Measurements from ENCODE around the gene STXBP3.
"Not testable (repeated sequence)": the region's sequence is repeated elsewhere in the genome, so short reads cannot be mapped to it uniquely, and the experiment has no call there.

STXBP3 gene

DNA sequence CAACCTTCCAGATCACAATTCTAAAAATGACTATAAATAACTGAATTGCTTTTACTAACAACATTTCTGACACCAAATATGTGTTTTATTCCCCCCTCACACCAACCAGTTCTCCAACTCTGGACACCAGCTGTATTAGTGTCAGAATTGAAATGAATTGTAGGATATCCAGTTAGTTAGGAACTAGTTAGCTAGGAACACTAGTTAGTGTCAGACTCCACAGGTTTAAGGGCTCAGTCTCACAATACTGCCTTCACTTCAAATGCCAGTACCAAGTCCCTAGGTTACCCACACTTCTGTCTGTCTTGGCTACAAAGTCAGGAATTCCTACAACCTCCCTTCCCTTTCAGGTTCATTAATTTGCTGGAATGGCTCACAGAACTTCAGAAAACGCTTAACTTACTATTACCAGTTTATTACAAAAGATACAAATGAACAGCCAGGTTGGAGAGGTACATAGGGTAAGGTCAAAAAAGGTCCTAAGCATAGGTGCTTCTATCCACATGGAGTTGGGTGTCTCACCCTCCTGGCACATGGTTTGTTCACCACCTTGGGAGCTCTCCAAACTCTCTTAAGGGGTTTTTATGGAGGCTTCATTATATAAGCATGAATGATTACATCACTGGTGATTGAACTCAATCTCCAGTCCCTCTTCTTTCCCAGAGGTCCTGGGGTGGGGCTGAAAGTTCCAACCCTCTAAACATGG is 4.2 kb downstream of the STXBP3 start:
- H3K9me3 ChIP-seq (ENCODE audit: control insufficient read depth, insufficient read depth, low read length): no peaks in the 10 kb centered on the region
- H3K36me3 ChIP-seq (ENCODE audit: insufficient read depth, low read length): no peaks in the 10 kb centered on the region; the same call in 1 of the 2 replicates
- no peak overlapping the region for H3K9ac ChIP-seq (ENCODE audit: low read depth, low read length)
- H3K4me1 ChIP-seq (ENCODE audit: insufficient read depth, low read length): no peaks in the 10 kb centered on the region

- no peaks in the 10 kb centered on the region for H3K9me3 ChIP-seq (ENCODE audit: control insufficient read depth, insufficient read depth, low read length)
- H3K36me3 ChIP-seq (ENCODE audit: insufficient read depth, low read length): no peaks in the 10 kb centered on the region; the same call in 1 of the 2 replicates
- no peaks in the 10 kb centered on the region for H3K4me1 ChIP-seq (ENCODE audit: insufficient read depth, low read length)
- no peak overlapping the region for H3K9ac ChIP-seq (ENCODE audit: low read depth, low read length)
These were observed 6.9 kb downstream of the STXBP3 start for GRCh38 chr1:108753363-108753762.

DNA sequence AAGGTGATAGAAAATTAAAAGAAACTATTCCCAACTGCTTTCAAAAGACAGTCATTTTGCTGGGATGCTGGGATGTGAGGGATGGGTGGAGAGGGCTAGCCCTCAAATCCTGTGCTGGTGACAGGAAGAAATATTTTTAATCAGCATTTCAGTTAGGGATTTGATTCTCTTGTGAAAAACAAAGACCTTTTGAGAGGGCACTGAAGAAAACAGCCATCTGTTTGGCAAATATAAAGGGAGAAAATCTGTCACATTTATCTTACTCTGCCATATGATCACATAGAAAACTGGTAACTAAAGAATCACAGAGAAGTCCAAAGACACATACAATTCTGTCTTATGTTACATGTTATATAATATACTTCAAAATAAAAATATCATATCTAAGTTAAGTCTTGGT is 12.3 kb downstream of the STXBP3 start:
- Histone ChIP-seq H3K36me3 (ENCODE audit: insufficient read depth, low read length) (no peaks in the 10 kb centered on the region; the same call in 1 of the 2 replicates), H3K9me3 (ENCODE audit: control insufficient read depth, insufficient read depth, low read length) (no peaks in the 10 kb centered on the region)

GRCh38 chr1:108767115-108767514 is 20.6 kb downstream of the STXBP3 start:
- Histone ChIP-seq H3K36me3 (ENCODE audit: insufficient read depth, low read length) (peaks cover 4% of the 10 kb centered on the region; the same call in 1 of the 2 replicates), H3K4me1 (ENCODE audit: insufficient read depth, low read length) (no peaks in the 10 kb centered on the region), H3K9me3 (ENCODE audit: control insufficient read depth, insufficient read depth, low read length) (no peaks in the 10 kb centered on the region), H3K9ac (ENCODE audit: low read depth, low read length) (no peak overlapping the region)

More for the DNA sequence above, 12.3 kb downstream of the STXBP3 start:
- Histone ChIP-seq H3K9ac (ENCODE audit: low read depth, low read length) (no peak overlapping the region), H3K4me1 (ENCODE audit: insufficient read depth, low read length) (no peaks in the 10 kb centered on the region)

DNA sequence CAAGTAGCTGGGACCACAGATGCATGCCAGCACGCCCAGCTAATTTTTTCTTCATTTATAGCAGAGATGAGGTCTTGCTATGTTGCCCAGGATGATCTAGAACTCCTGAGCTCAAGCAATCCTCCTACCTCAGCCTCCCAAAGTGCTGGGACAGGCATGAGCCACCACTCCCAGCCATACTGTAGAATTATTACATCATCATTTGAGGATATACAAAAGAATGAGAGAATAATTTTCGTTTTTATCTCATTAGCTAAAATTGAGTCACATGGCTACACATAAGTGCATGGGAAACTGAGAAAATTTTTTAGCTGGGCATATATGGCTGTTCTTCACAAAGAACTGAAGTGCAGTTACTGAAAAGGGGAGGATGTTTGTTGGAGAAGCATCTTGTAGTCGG is 21.2 kb downstream of the STXBP3 start:
- no peaks in the 10 kb centered on the region for H3K4me1 ChIP-seq (ENCODE audit: insufficient read depth, low read length)
- H3K9ac ChIP-seq (ENCODE audit: low read depth, low read length): no peak overlapping the region
- no peaks in the 10 kb centered on the region for H3K9me3 ChIP-seq (ENCODE audit: control insufficient read depth, insufficient read depth, low read length)
- peaks cover 4% of the 10 kb centered on the region; the same call in 1 of the 2 replicates for H3K36me3 ChIP-seq (ENCODE audit: insufficient read depth, low read length)

DNA sequence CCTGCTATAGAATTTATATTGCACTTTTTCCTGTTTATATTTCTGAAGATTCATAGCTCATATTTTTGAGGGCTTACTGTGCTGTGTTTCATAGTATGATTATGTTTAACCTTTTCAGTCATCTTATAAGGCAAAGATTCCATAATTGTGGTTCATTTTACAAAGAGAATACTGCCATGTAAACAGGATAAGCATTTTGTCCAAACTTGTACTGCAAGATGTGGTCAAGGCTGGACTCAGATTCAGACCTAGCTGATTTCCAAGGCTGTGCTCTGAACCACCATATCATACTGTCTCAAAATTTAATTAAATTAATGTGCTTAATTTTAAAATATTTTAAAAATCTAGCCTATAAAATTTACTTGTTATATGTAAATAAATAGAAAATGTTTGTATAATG is 31.4 kb downstream of the STXBP3 start:
- H3K4me1 ChIP-seq (ENCODE audit: insufficient read depth, low read length): no peaks in the 10 kb centered on the region
- H3K9ac ChIP-seq (ENCODE audit: low read depth, low read length): no peak overlapping the region
- no peaks in the 10 kb centered on the region; the same call in 1 of the 2 replicates for H3K9me3 ChIP-seq (ENCODE audit: control insufficient read depth, insufficient read depth, low read length)
- H3K36me3 ChIP-seq (ENCODE audit: insufficient read depth, low read length): peaks cover 15% of the 10 kb centered on the region; the same call in 1 of the 2 replicates

DNA sequence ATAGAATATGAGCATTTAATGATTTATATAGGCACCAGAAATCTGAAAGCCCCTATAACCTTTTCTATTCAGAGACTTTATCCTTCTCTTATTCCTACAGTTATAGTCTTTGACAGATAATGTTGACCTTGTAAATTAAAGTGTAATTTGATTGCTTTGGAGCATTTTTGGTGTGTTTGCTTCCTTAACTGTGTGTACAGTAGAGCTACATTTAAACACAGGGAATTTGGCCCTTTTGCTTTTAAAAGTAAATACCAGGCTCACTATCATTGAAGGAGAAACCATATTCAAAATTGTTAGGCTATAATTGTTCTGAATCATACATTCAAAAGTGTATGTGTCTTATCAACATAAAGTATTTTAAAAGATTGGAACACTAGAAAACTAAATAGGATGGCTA is 33.0 kb downstream of the STXBP3 start:
- Histone ChIP-seq H3K9ac (ENCODE audit: low read depth, low read length) (no peak overlapping the region), H3K9me3 (ENCODE audit: control insufficient read depth, insufficient read depth, low read length) (peaks cover 5% of the 10 kb centered on the region; the same call in 1 of the 2 replicates), H3K36me3 (ENCODE audit: insufficient read depth, low read length) (peaks cover 14% of the 10 kb centered on the region; the same call in 1 of the 2 replicates), H3K4me1 (ENCODE audit: insufficient read depth, low read length) (no peaks in the 10 kb centered on the region)

DNA sequence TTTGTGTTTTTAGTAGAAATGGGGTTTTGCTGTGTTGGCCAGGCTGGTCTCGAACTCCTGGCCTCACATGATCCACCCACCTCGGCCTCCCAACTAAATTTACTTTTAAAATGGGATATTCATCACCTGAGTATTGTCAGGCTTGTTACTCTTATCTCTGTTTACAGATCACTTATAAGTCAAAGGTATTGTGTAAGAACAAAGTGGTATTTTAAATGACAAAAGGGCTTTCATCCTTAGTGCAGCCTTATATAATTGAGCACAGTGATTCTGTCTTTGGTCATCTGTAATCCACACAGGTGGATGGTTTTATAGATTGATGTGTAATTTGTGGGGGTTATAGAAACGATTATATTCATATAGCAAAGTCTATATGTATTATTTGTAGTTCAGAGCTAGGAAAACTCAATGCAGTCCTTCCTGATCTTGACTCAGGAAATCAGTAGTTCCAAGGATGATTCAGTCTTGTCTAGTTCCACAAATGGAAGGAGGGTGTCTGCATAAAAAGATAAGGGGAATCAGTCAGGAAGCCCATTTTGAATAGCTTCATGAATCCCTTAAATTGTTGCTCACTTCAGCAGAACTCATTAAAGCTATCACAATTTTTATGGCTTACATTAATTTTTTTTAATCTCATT is 34.6 kb downstream of the STXBP3 start:
- H3K4me1 ChIP-seq (ENCODE audit: insufficient read depth, low read length): no peaks in the 10 kb centered on the region
- H3K9ac ChIP-seq (ENCODE audit: low read depth, low read length): no peak overlapping the region
- H3K9me3 ChIP-seq (ENCODE audit: control insufficient read depth, insufficient read depth, low read length): peaks cover 12% of the 10 kb centered on the region
- peaks cover 20% of the 10 kb centered on the region; the same call in 1 of the 2 replicates for H3K36me3 ChIP-seq (ENCODE audit: insufficient read depth, low read length)

GRCh38 chr1:108781575-108781944 is 35.1 kb downstream of the STXBP3 start:
- H3K9ac ChIP-seq (ENCODE audit: low read depth, low read length); H3K4me1 ChIP-seq (ENCODE audit: insufficient read depth, low read length): not testable (repeated sequence)
- H3K36me3 ChIP-seq (ENCODE audit: insufficient read depth, low read length): peaks cover 25% of the 10 kb centered on the region; the same call in 1 of the 2 replicates
- H3K9me3 ChIP-seq (ENCODE audit: control insufficient read depth, insufficient read depth, low read length): peaks cover 17% of the 10 kb centered on the region

GRCh38 chr1:108785264-108785663 is 38.8 kb downstream of the STXBP3 start:
- Histone ChIP-seq H3K9ac (ENCODE audit: low read depth, low read length) (no peak overlapping the region), H3K36me3 (ENCODE audit: insufficient read depth, low read length) (peaks cover 25% of the 10 kb centered on the region; the same call in 1 of the 2 replicates), H3K4me1 (ENCODE audit: insufficient read depth, low read length) (no peaks in the 10 kb centered on the region), H3K9me3 (ENCODE audit: control insufficient read depth, insufficient read depth, low read length) (peaks cover 18% of the 10 kb centered on the region)

DNA sequence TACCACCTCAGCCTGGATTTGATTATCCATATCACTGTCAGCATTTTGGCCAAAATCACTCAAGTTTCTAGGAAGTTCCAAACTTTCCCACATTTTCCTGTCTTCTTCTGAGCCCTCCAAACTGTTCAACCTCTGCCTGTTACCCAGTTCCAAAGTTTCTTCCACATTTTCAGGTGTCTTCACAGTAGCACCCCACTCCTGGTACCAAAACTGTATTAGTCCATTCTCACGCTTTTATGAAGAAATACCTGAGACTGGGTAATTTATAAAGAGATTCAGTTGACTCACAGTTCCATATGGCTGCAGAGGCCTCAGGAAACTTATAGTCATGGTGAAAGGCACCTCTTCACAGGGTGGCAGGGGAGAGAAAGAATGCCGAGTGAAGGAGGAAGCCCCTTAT is 39.4 kb downstream of the STXBP3 start:
- H3K36me3 ChIP-seq (ENCODE audit: insufficient read depth, low read length): peaks cover 24% of the 10 kb centered on the region; the same call in 1 of the 2 replicates
- H3K9ac ChIP-seq (ENCODE audit: low read depth, low read length): no peak overlapping the region
- H3K9me3 ChIP-seq (ENCODE audit: control insufficient read depth, insufficient read depth, low read length): peaks cover 18% of the 10 kb centered on the region
- no peaks in the 10 kb centered on the region for H3K4me1 ChIP-seq (ENCODE audit: insufficient read depth, low read length)

- Histone ChIP-seq H3K4me1 (ENCODE audit: insufficient read depth, low read length) (no peaks in the 10 kb centered on the region), H3K9ac (ENCODE audit: low read depth, low read length) (no peak overlapping the region), H3K9me3 (ENCODE audit: control insufficient read depth, insufficient read depth, low read length) (peaks cover 7% of the 10 kb centered on the region), H3K36me3 (ENCODE audit: insufficient read depth, low read length) (peaks cover 11% of the 10 kb centered on the region; the same call in 1 of the 2 replicates)
These were observed 45.3 kb downstream of the STXBP3 start for GRCh38 chr1:108791790-108792189.

DNA sequence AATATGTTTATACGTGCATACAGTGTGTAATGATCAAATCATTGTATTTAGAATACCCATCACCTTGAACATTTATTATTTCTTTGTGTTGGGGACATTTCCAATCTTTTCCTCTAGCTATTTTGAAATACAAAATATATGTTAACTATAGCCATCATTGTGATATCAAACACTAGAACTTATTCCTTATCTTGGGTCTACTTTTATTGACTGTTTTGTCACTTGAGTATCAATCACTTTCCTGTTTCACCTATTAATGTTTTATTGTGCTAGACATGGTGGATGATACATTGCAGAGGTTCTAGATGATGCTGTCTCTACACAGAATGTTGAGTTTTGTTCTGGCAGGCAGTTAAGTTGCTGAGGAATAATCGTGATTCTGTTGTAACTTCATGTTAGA is 45.9 kb downstream of the STXBP3 start:
- H3K4me1 ChIP-seq (ENCODE audit: insufficient read depth, low read length): no peaks in the 10 kb centered on the region
- H3K9me3 ChIP-seq (ENCODE audit: control insufficient read depth, insufficient read depth, low read length): peaks cover 7% of the 10 kb centered on the region
- H3K36me3 ChIP-seq (ENCODE audit: insufficient read depth, low read length): peaks cover 11% of the 10 kb centered on the region; the same call in 1 of the 2 replicates
- H3K9ac ChIP-seq (ENCODE audit: low read depth, low read length): no peak overlapping the region

GRCh38 chr1:108799001-108799400 is 52.5 kb downstream of the STXBP3 start:
- H3K36me3 ChIP-seq (ENCODE audit: insufficient read depth, low read length): peaks cover 4% of the 10 kb centered on the region; the same call in 1 of the 2 replicates
- no peaks in the 10 kb centered on the region for H3K9me3 ChIP-seq (ENCODE audit: control insufficient read depth, insufficient read depth, low read length)
- no peaks in the 10 kb centered on the region for H3K4me1 ChIP-seq (ENCODE audit: insufficient read depth, low read length)
- H3K9ac ChIP-seq (ENCODE audit: low read depth, low read length): no peak overlapping the region

DNA sequence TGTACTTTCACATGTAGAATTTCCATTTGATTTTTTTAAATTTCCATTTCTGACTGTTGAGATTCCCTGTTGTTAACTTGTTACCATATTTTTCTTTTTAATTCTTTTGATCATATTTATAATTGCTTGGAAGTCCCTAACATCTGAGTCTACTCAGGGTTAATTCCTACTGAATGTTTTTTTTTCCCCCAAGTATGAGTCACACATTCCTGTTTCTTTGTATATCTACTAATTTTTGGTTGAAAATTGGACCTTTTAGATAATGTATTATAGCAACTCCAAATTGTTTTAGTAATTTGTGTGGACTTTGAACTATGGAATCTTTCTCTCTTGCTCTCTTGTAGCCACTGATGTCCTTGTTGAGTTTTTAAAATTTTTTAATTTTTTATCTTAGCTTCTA is 54.6 kb downstream of the STXBP3 start:
- Histone ChIP-seq H3K9ac (ENCODE audit: low read depth, low read length) (no peak overlapping the region), H3K36me3 (ENCODE audit: insufficient read depth, low read length) (no peaks in the 10 kb centered on the region), H3K9me3 (ENCODE audit: control insufficient read depth, insufficient read depth, low read length) (no peaks in the 10 kb centered on the region), H3K4me1 (ENCODE audit: insufficient read depth, low read length) (no peaks in the 10 kb centered on the region)

Measured in ES-I3 (cell line).